NT2/D1 (cell line): ENCODE measurements around the gene CST3.
"Not testable (repeated sequence)": the region's sequence is repeated elsewhere in the genome, so short reads cannot be mapped to it uniquely, and the experiment has no call there.

Experiments used
- DNase-seq: peaks from one replicate; pipeline ENCODE4 v3.0.0-alpha.2; 2011; ENCODE audit warnings: low read depth, low spot score
- H3K27me3 ChIP-seq: 2 replicates; pipeline ENCODE4 v1.6.0; 2011; ENCODE audit warnings: mild to moderate bottlenecking; ENCODE audit not compliant: insufficient read length, insufficient read depth
- H3K36me3 ChIP-seq: 2 replicates; pipeline ENCODE4 v1.6.1; 2011; ENCODE audit warnings: mild to moderate bottlenecking, low read length, mixed read lengths; ENCODE audit not compliant: insufficient read depth, insufficient read length
- H3K4me1 ChIP-seq: 2 replicates; pipeline ENCODE4 v1.5.1; 2011; ENCODE audit not compliant: insufficient read depth, insufficient read length
- H3K4me3 ChIP-seq: 2 replicates; pipeline ENCODE4 v1.5.1; 2011; ENCODE audit warnings: low read depth; ENCODE audit not compliant: insufficient read length
- H3K9ac ChIP-seq: 2 replicates; pipeline ENCODE4 v1.6.0; 2011; ENCODE audit warnings: low read depth; ENCODE audit not compliant: insufficient read length
- H3K9me3 ChIP-seq: 2 replicates; pipeline ENCODE4 v1.5.1; 2011; ENCODE audit warnings: mild to moderate bottlenecking, low read length; ENCODE audit not compliant: insufficient read depth
- SUZ12 ChIP-seq: IDR thresholded peaks from 2 replicates; pipeline ENCODE4 v1.6.1; 2011; ENCODE audit not compliant: insufficient read length, insufficient read depth; ENCODE audit errors: extremely low read depth
- YY1 ChIP-seq: IDR thresholded peaks from 2 replicates; pipeline ENCODE4 v1.6.1; 2011; ENCODE audit not compliant: insufficient read length, insufficient read depth
- ZNF274 ChIP-seq: IDR thresholded peaks from 2 replicates; pipeline ENCODE4 v1.6.1; 2011; ENCODE audit warnings: mild to moderate bottlenecking, low read depth, low read length

CST3 gene

GRCh38 chr20:23661002-23661429 lies 23.3 kb upstream of the CST3 start:
- no peak for DNase-seq
- Histone ChIP-seq H3K27me3 (no peaks in the 10 kb centered on the region), H3K4me3 (no peak overlapping the region), H3K4me1 (no peaks in the 10 kb centered on the region), H3K9ac (no peak overlapping the region), H3K9me3 (no peaks in the 10 kb centered on the region), H3K36me3 (no peaks in the 10 kb centered on the region)
- TF ChIP-seq YY1 (no peak), SUZ12 (no peak), ZNF274 (no peak)

- no peaks in the 10 kb centered on the region for H3K27me3 ChIP-seq
- no peak overlapping the region for H3K4me3 ChIP-seq
- no peaks in the 10 kb centered on the region for H3K4me1 ChIP-seq
- no peak for DNase-seq
- no peaks in the 10 kb centered on the region for H3K36me3 ChIP-seq
- no peaks in the 10 kb centered on the region for H3K9me3 ChIP-seq
- TF ChIP-seq ZNF274 (no peak), YY1 (no peak)
- no peak overlapping the region for H3K9ac ChIP-seq
These were observed 22.5 kb upstream of the CST3 start for GRCh38 chr20:23659989-23660837.

- H3K4me3 ChIP-seq, DNase-seq, H3K9me3 ChIP-seq, H3K27me3 ChIP-seq, H3K9ac ChIP-seq, H3K4me1 ChIP-seq, H3K36me3 ChIP-seq: not testable (repeated sequence)
These were observed 21.8 kb upstream of the CST3 start for GRCh38 chr20:23659610-23659988.

DNA sequence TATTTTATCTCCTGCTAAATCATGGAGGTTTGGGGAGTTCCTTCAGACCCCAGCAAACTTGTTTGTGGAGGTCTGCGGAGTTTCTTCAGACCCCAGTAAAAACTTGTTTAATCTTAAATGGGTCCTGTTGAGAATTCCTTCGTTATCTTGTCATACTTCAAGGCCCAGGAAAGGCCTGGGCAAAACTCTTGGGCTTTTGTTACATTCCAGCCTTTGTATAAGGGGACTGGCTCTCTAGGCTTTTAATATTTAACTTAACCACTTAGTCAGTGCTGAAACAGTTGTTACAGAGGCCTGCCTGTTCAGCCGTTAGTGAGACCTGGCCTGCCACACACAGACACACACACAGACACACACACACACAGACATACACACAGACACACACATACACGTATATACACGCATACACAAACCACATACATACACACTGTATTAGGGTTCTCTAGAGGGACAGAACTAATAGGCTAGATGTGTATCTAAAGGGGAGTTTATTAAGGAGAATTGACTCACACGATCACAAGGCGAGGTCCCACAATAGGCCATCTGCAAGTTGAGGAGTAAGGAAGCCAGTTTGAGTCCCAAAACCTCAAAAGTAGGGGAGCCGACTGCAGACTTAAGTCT lies 21.3 kb upstream of the CST3 start:
- Histone ChIP-seq H3K4me1 (no peaks in the 10 kb centered on the region), H3K36me3 (no peaks in the 10 kb centered on the region), H3K4me3 (no peak overlapping the region), H3K9me3 (no peaks in the 10 kb centered on the region), H3K27me3 (no peaks in the 10 kb centered on the region), H3K9ac (no peak overlapping the region)
- TF ChIP-seq YY1 (no peak), ZNF274 (no peak), SUZ12 (no peak)
- DNase-seq: no peak

- Histone ChIP-seq H3K4me3 (no peak overlapping the region), H3K9me3 (no peaks in the 10 kb centered on the region), H3K4me1 (no peaks in the 10 kb centered on the region), H3K36me3 (no peaks in the 10 kb centered on the region), H3K27me3 (no peaks in the 10 kb centered on the region), H3K9ac (no peak overlapping the region)
- TF ChIP-seq SUZ12 (no peak), YY1 (no peak), ZNF274 (no peak)
- no peak for DNase-seq
These were observed 20.6 kb upstream of the CST3 start for GRCh38 chr20:23658336-23658735.

- TF ChIP-seq ZNF274: no peak
- no peak for TF ChIP-seq SUZ12
- TF ChIP-seq YY1: no peak
- Histone ChIP-seq H3K9ac (no peak overlapping the region), H3K36me3 (no peaks in the 10 kb centered on the region), H3K4me3 (no peak overlapping the region), H3K4me1 (no peaks in the 10 kb centered on the region), H3K9me3 (no peaks in the 10 kb centered on the region), H3K27me3 (no peaks in the 10 kb centered on the region)
- DNase-seq: no peak
These were observed 19.4 kb upstream of the CST3 start for GRCh38 chr20:23657202-23657601.

DNA sequence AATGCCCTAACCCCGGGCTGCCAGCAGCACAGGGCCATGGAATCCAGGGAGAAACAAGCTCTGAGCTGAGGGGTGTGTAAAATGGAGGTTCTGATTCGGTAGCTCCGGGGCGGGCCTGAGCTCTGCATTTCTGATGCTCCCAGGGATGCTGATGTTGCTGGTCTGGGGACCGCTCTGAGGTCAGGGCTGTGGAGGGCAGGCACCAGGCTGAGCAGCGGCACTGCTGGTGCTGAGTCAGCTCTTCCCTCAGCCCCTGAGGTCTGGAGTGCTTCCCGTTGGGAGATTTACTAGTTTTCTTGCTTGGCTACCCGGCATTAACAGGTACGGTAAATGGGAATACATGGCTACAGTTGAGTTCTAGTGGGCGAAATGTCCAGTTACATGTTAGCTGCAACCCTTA lies 18.6 kb upstream of the CST3 start:
- no peak overlapping the region for H3K4me3 ChIP-seq
- H3K4me1 ChIP-seq: no peaks in the 10 kb centered on the region
- no peak overlapping the region for H3K9ac ChIP-seq
- no peaks in the 10 kb centered on the region for H3K9me3 ChIP-seq
- no peak for TF ChIP-seq SUZ12
- no peak for TF ChIP-seq ZNF274
- no peak for TF ChIP-seq YY1
- no peak for DNase-seq
- no peaks in the 10 kb centered on the region for H3K36me3 ChIP-seq
- no peaks in the 10 kb centered on the region for H3K27me3 ChIP-seq
